GM12872 (cell line): ENCODE data around the gene PRKAA1.

Experiments used
- TF ChIP-seq, protein P1 (sequence below): IDR thresholded peaks from 3 replicates; pipeline ENCODE4 v1.5.1; 2011; ENCODE audit warnings: low read depth, mild to moderate bottlenecking, low read length, moderate library complexity; ENCODE audit not compliant: insufficient read depth

Gene PRKAA1

DNA sequence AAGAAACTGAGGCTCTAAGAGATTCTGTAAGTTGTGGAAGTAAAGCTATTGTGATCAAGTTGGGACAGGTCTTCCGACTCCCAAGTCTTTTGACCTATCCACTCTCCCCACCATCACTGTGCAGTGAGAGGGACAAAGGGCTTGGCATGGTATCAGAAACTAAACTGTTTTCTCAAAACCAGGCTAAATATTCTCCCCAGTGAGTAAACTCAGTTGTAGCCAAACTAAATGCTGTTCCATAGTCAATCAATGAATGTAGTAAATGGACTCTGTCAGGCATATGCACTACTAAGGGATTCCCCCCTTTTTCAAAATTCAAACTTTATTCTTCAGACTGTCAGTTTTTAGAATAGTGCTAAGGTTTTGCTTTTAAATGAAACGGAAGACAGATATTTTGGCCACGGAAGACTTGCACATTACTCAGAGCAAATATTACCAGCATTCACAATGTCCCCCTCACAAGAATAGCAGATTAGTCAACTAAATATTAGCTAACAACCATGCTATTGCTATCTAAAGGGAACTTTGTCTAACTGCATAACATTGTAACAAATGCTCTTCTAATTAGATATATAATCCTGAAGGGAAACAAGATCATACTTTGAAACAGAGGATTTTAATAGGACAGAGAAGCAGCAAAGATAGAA lies 7.1 kb downstream of the PRKAA1 start:
- TF ChIP-seq, protein P1, sequence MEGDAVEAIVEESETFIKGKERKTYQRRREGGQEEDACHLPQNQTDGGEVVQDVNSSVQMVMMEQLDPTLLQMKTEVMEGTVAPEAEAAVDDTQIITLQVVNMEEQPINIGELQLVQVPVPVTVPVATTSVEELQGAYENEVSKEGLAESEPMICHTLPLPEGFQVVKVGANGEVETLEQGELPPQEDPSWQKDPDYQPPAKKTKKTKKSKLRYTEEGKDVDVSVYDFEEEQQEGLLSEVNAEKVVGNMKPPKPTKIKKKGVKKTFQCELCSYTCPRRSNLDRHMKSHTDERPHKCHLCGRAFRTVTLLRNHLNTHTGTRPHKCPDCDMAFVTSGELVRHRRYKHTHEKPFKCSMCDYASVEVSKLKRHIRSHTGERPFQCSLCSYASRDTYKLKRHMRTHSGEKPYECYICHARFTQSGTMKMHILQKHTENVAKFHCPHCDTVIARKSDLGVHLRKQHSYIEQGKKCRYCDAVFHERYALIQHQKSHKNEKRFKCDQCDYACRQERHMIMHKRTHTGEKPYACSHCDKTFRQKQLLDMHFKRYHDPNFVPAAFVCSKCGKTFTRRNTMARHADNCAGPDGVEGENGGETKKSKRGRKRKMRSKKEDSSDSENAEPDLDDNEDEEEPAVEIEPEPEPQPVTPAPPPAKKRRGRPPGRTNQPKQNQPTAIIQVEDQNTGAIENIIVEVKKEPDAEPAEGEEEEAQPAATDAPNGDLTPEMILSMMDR: no peak

DNA sequence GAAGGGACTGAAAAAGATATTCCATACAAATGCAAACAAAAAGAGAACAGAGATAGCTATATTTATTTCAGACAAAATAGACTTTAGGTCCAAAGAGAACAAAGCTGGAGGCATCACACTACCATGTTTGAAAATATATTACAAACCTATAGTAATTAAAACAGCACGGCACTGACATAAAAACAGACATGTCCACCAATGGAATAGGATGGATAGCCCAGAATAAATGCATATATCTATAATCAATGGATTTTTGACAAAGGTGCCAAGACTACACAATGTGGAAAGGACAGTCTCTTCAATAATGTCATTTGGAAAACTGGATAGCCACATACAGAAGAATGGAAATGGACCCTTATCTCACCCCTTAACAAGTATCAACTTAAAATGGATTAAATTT lies 10.2 kb downstream of the PRKAA1 start:
- TF ChIP-seq, protein P1: no peak

DNA sequence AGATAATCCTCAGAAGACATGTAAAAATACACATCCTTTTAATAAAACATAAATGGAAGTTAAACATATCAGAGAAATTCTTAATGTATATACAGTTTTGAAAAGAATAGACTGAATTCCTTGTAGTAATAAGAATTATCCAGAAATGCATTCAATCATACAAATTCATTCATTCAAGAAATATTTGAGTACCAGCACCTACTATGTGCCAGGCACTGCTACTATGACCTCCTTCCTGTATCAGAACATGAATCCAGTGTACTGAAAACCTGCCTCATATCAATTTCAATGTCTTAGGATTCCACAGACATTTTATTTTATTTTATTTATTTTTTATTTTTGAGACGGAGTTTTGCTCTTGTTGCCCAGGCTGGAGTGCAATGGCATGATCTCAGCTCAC lies 13.3 kb downstream of the PRKAA1 start:
- TF ChIP-seq, protein P1: no peak

DNA sequence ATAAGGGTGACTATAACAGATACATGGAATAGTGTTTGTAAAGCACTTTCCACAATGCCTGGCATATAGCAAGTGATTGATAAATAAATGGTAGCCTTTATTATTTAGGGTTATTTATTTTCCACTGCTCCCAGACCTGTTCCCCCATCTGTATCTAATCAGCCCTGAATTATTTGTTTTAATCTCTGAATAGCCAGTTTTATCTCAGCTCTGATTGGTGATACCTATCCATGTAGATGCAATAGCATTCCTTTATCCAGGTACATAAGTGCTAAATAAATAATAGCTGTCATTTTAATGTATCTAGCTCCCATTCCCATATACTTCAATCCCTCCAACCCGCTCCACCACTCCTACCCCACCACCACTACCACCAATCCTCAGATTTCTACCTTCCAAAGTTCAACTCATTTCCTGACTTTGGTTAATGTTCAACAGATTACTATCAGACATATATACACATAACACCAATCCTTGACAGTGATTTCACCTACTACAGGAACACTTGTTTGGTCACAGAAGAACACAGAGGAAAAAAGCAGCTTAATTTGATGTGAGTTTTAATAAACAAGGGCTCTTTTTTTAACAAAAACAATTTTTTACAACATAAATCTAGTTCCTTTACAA lies 14.0 kb downstream of the PRKAA1 start:
- TF ChIP-seq, protein P1: no peak

DNA sequence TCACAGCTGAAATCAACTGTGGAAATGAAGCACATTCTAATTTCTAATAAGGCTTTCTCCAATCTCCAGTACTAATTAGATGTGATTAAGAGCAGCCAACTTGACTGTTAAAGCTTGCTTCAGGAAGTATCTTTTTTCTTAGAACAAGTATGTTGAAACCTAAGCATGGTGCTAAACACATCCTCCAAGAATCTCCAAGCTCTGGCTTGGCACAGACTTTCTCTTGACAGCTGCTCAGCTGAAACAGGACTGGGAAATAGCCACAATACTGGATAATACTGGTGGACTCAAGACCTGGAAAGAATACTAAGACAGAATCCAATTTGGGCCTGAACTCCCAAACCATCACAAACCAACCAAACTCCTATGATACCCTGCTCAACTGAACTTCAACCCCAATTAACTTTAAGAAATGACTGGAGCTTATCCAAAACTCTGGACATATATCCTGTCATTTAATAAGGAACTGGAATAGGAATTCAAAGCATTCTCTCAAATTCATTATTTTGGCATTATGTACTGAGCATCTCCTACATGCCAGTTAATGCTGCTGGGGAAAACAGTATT lies 16.2 kb downstream of the PRKAA1 start:
- TF ChIP-seq, protein P1: no peak

DNA sequence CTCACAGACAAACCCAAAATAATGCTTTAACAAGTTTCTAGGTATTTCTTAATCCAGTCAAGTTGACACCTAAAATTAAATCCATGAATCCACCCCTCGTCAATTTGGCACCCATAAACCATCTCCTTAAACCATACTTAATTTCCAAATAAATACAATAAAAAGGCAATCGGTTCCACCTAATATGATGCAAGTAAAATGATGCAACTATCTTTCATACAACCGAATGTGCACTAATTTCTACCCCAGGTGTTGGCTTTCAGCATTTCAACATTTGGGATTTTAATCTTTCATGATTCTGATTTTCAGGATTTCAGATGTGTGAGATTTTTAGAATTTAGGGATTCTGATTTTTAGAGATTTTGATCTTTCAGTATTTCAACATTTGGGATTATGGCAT lies 17.3 kb downstream of the PRKAA1 start:
- TF ChIP-seq, protein P1: no peak

DNA sequence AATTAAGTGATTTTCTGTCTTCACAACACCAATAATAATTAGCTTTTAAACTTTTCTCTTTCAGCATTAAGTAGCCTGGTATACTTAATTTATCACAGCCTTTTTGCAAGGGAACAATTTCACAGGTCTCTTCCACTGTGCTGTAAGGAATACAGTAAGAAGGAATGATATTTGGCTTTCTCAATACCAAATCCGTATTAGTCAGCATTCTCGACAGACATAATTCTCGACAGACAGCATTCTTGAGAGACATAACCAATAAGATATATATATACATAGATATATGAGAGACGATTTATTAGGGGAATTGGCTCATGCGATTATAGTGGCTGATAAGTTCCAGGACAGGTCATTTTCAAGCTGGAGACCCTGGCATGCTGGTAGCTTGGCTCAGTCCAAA lies 18.0 kb downstream of the PRKAA1 start:
- TF ChIP-seq, protein P1: no peak
